DOHH2 (cell line): ENCODE results near the gene GKN1.

Experiments
- EZH2phosphoT487 ChIP-seq: fragments of 200-600 bp; sonication (generic); IDR thresholded peaks from 2 replicates; pipeline ENCODE4 v1.6.1; 2017; ENCODE audit warnings: borderline replicate concordance, mild to moderate bottlenecking, antibody characterized with exemption, low read length, moderate library complexity, mixed read lengths
- TF ChIP-seq, protein P1 (sequence below): fragments of 200-600 bp; sonication (generic); IDR thresholded peaks from one replicate; pipeline ENCODE4 v1.5.1; 2014; ENCODE audit warnings: antibody characterized with exemption, mild to moderate bottlenecking, low read depth, low read length; ENCODE audit not compliant: poor library complexity, severe bottlenecking

DNA sequence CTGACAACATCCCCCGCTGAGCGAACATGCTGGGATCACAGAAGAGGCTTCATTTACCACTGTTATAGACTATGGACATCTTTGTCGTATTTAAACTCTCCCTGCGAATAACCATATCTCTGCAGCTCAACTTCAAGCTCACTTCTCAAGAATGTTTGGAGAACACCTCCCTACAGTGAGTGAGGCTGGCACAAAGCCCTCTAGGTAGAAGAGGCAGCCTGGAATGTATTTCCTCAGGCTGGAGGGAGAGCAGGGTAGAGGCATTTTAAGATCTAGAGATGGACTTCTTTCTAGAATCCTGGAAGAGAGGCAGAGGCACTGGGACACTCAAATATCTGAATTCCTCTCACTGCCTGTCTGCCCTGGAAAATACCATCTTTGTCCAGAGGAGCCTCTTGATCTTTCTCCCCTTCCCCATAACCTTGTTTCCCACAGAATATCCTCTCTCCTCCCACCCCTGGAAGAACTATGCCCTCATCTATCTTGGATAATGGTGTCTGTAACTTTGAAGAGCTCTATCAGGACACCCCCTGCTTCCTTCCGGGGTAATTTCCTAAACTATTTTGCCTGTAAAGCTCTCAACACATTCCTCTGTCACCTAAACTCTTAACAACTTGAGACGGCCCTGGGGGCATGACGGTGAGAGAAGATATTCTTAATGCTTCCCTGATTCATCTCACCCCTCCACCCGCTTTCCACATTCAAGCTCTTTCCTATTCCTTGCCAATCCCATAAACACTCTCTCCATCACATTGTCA, 36.2 kb downstream of the GKN1 start:
- TF ChIP-seq, protein P1, sequence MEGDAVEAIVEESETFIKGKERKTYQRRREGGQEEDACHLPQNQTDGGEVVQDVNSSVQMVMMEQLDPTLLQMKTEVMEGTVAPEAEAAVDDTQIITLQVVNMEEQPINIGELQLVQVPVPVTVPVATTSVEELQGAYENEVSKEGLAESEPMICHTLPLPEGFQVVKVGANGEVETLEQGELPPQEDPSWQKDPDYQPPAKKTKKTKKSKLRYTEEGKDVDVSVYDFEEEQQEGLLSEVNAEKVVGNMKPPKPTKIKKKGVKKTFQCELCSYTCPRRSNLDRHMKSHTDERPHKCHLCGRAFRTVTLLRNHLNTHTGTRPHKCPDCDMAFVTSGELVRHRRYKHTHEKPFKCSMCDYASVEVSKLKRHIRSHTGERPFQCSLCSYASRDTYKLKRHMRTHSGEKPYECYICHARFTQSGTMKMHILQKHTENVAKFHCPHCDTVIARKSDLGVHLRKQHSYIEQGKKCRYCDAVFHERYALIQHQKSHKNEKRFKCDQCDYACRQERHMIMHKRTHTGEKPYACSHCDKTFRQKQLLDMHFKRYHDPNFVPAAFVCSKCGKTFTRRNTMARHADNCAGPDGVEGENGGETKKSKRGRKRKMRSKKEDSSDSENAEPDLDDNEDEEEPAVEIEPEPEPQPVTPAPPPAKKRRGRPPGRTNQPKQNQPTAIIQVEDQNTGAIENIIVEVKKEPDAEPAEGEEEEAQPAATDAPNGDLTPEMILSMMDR, result no peak
- TF ChIP-seq EZH2phosphoT487, result no peak
